IMR-90 (cell line): ENCODE data around the gene SMIM21. TPM values are rescaled to one million over a fixed set of nuclear protein-coding genes. Genes with fewer than 3 reads are reported as not detected.

Experiments
- ATAC-seq: fragments of 200-7000 bp; cut with Tn5 transposase; 2 replicates; pipeline ENCODE4 v1.9.1; 2020; ENCODE audit warnings: low read depth, mild to moderate bottlenecking, moderate library complexity
- BruUV-seq: library from RNA; stranded (reverse); fragments of 400-500 nt; replicated peaks from 2 replicates; lab custom pipeline; 2021; lab: Mats Ljungman, UMichigan
- CTCF ChIA-PET: fragments of 300-600 bp; formaldehyde crosslinking; extraction: SDS; loops from one replicate; lab custom pipeline; 2021; ENCODE audit warnings: antibody characterized with exemption; lab: Yijun Ruan, JAX
- POLR2A ChIA-PET: fragments of 300-600 bp; sonication (Branson Sonifier 250); formaldehyde crosslinking; loops from one replicate; lab custom pipeline; 2022; ENCODE audit warnings: antibody characterized with exemption; ENCODE audit not compliant: unreplicated experiment; lab: Charles Lee
- DNase-seq: peaks from one replicate; pipeline ENCODE4 v3.0.0; 2013
- H2AFZ ChIP-seq: replicated peaks from 2 replicates; pipeline ENCODE3; 2013; ENCODE audit warnings: low read length, mild to moderate bottlenecking; ENCODE audit not compliant: poor library complexity
- H2AK5ac ChIP-seq: 2 replicates; pipeline ENCODE4 v1.6.1; 2013; ENCODE audit warnings: low read depth, low read length, inconsistent platforms
- H2AK9ac ChIP-seq: replicated peaks from 2 replicates; pipeline ENCODE3; 2013; ENCODE audit warnings: mild to moderate bottlenecking, low read depth, low read length, moderate library complexity; ENCODE audit not compliant: poor library complexity
- H2BK120ac ChIP-seq: 2 replicates; pipeline ENCODE4 v1.6.1; 2013; ENCODE audit warnings: low read depth, low read length, inconsistent platforms
- H2BK15ac ChIP-seq: 3 replicates; pipeline ENCODE4 v1.6.1; 2013; ENCODE audit warnings: low read depth, low read length, inconsistent platforms
- H2BK20ac ChIP-seq: 2 replicates; pipeline ENCODE4 v1.6.1; 2013; ENCODE audit warnings: low read depth, mild to moderate bottlenecking, inconsistent platforms, low read length, moderate library complexity
- H2BK5ac ChIP-seq: 2 replicates; pipeline ENCODE4 v1.6.1; 2013; ENCODE audit warnings: mild to moderate bottlenecking, low read depth, low read length, inconsistent platforms; ENCODE audit not compliant: poor library complexity, severe bottlenecking
- H3K14ac ChIP-seq: replicated peaks from 2 replicates; pipeline ENCODE4 v1.6.1; 2013; ENCODE audit warnings: low read depth, low read length, inconsistent platforms
- H3K18ac ChIP-seq: 2 replicates; pipeline ENCODE4 v1.6.1; 2013; ENCODE audit warnings: low read depth, low read length, control low read depth
- H3K23ac ChIP-seq: 2 replicates; pipeline ENCODE4 v1.6.1; 2013; ENCODE audit warnings: low read depth, low read length, inconsistent platforms
- H3K27ac ChIP-seq: 2 replicates; pipeline ENCODE4 v1.5.1; 2013; ENCODE audit warnings: mild to moderate bottlenecking, control low read depth, low read length; ENCODE audit not compliant: insufficient read depth
- H3K27me3 ChIP-seq: 2 replicates; pipeline ENCODE4 v1.6.1; 2013; ENCODE audit warnings: low read length; ENCODE audit not compliant: control insufficient read depth, insufficient read depth
- H3K36me3 ChIP-seq: 2 replicates; pipeline ENCODE4 v1.6.1; 2013; ENCODE audit warnings: low read length, mixed read lengths; ENCODE audit not compliant: control insufficient read depth, insufficient read depth
- H3K4ac ChIP-seq: 2 replicates; pipeline ENCODE4 v1.6.1; 2013; ENCODE audit warnings: low read depth, low read length, inconsistent platforms
- H3K4me1 ChIP-seq: 2 replicates; pipeline ENCODE4 v1.6.1; 2013; ENCODE audit warnings: low read length, mixed read lengths; ENCODE audit not compliant: control insufficient read depth, insufficient read depth
- H3K4me2 ChIP-seq: 2 replicates; pipeline ENCODE4 v1.6.1; 2013; ENCODE audit warnings: low read depth, mild to moderate bottlenecking, control low read depth, low read length, moderate library complexity
- H3K4me3 ChIP-seq: 2 replicates; pipeline ENCODE4 v1.5.1; 2013; ENCODE audit warnings: low read depth, mild to moderate bottlenecking, control low read depth, low read length, moderate library complexity; ENCODE audit not compliant: insufficient read depth
- H3K56ac ChIP-seq: 2 replicates; pipeline ENCODE4 v1.6.1; 2013; ENCODE audit warnings: low read length, inconsistent platforms; ENCODE audit not compliant: insufficient read depth; ENCODE audit errors: extremely low read depth
- H3K79me1 ChIP-seq, 2 experiments: 2 replicates each; pipeline ENCODE4 v1.6.1; 2013; ENCODE audit warnings: low read length in 2 of 2, inconsistent platforms in 1 of 2, low read depth in 1 of 2
- H3K9ac ChIP-seq: 2 replicates; pipeline ENCODE4 v1.6.1; 2013; ENCODE audit warnings: low read depth, low read length, control low read depth
- H3K9me1 ChIP-seq: 2 replicates; pipeline ENCODE4 v1.6.1; 2013; ENCODE audit warnings: low read length, inconsistent platforms; ENCODE audit not compliant: insufficient read depth
- H3K9me3 ChIP-seq: 2 replicates; pipeline ENCODE4 v1.6.1; 2013; ENCODE audit warnings: low read length; ENCODE audit not compliant: control insufficient read depth, insufficient read depth
- H4K20me1 ChIP-seq: 2 replicates; pipeline ENCODE4 v1.6.1; 2013; ENCODE audit warnings: low read length, inconsistent platforms; ENCODE audit not compliant: insufficient read depth
- H4K5ac ChIP-seq: 2 replicates; pipeline ENCODE4 v1.6.1; 2013; ENCODE audit warnings: mild to moderate bottlenecking, low read depth, low read length, control low read depth
- H4K8ac ChIP-seq, 2 experiments: 2 replicates each; pipeline ENCODE4 v1.6.1; 2013; ENCODE audit warnings: low read depth in 2 of 2, low read length in 2 of 2, control low read depth in 1 of 2, inconsistent platforms in 1 of 2
- H4K91ac ChIP-seq: 2 replicates; pipeline ENCODE4 v1.6.1; 2013; ENCODE audit warnings: low read depth, low read length, inconsistent platforms; ENCODE audit not compliant: insufficient read depth
- CHD1 ChIP-seq: IDR thresholded peaks from 2 replicates; pipeline ENCODE4 v1.6.1; 2012; ENCODE audit warnings: low read depth, low read length, improper control_type of control experiment
- MAFK ChIP-seq: IDR thresholded peaks from 2 replicates; pipeline ENCODE4 v1.6.1; 2012; ENCODE audit warnings: low read depth, low read length, improper control_type of control experiment
- NFE2L2 ChIP-seq: fragments of 150-350 bp; IDR thresholded peaks from 2 replicates; pipeline ENCODE4 v1.6.1; 2016; ENCODE audit warnings: low read depth, mild to moderate bottlenecking, low read length
- POLR2A ChIP-seq: IDR thresholded peaks from 2 replicates; pipeline ENCODE4 v1.6.1; 2012; ENCODE audit warnings: mild to moderate bottlenecking, low read depth, low read length
- RFX5 ChIP-seq: IDR thresholded peaks from 2 replicates; pipeline ENCODE4 v1.8.0; 2012; ENCODE audit warnings: low read depth, mild to moderate bottlenecking, low read length, moderate library complexity
- WGBS, 2 experiments: methylation state at CpG; one replicate each; pipeline versions ENCODE4 v1.1.5 to v1.1.7; 2013; ENCODE audit warnings: missing lambda C conversion rate in 2 of 2; ENCODE audit not compliant: insufficient read length in 1 of 2; ENCODE audit errors: extremely low coverage in 2 of 2; 5-methylcytosine and 5-hydroxymethylcytosine counted together
- dilution Hi-C: fragments of 300-500 bp; cut with HindIII; formaldehyde crosslinking; loops from one replicate; pipeline ENCODE4 v1.14.3; 2018; ENCODE audit warnings: low sequenced_read_pairs; ENCODE audit not compliant: unreplicated experiment
- in situ Hi-C: fragments of 300-500 bp; cut with MboI; formaldehyde crosslinking; loops from 3 replicates; pipeline ENCODE4 v1.14.3; 2019; ENCODE audit warnings: low sequenced_read_pairs, inconsistent platforms, mixed read lengths
- intact Hi-C: fragments of 100-400 bp; cut with micrococcal nuclease; formaldehyde crosslinking; loops from 2 replicates; pipeline ENCODE4 v1.10.0; 2022
- polyA plus RNA-seq, 3 experiments: library from polyadenylated mRNA; depleted of rRNA; stranded (reverse); fragments of >200 nt; gene quantifications; 2 replicates each; pipeline ENCODE4 v1.2.3, GENCODE V29; 2012; ENCODE audit warnings: low replicate concordance in 1 of 3
- total RNA-seq: library from RNA; depleted of rRNA; stranded (reverse); fragments of >200 nt; gene quantifications from 2 replicates; pipeline ENCODE4 v1.2.3, GENCODE V29; 2012
- TF ChIP-seq, protein P1 (sequence below): fragments of 150-350 bp; IDR thresholded peaks from 2 replicates; pipeline ENCODE4 v1.6.1; 2016; ENCODE audit warnings: low read depth, mild to moderate bottlenecking, low read length, moderate library complexity, borderline replicate concordance

The SMIM21 gene
- total and polyA plus RNA-seq, 2 of the 4 experiments (the other 2 are of a cell fraction), result not detected

DNA sequence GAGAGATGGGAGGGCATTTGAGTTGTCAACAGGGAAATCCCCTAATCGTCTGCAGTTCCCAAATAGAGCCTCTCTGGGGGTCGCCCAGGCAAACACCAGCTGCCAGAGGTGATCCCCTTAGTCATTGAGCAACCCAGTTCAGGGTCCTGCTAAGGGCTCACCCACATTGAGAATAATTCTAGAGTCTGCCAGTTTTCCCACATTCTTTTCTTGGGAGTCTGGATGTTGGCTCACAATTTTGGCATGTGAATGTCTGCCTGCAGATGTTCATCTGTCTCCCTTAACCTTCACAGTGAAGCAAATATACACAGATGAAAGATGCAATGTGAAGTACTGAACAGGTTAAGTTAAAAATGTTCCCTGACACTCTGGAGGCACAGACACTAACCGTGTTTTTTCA is 11.4 kb upstream of the SMIM21 start:
- H2BK5ac ChIP-seq, result no peak overlapping the region
- no peak overlapping the region for H3K9ac ChIP-seq
- ChIA-PET POLR2A (no interaction called here), CTCF (interaction anchor here (1.0 kb wide), 1 partner anchor 19 kb away, joined by 3 read pairs; no protein-coding TSS in a partner anchor)
- no peak overlapping the region for H3K23ac ChIP-seq
- no peak overlapping the region for H2BK20ac ChIP-seq
- no peaks in the 10 kb centered on the region for H3K9me3 ChIP-seq
- no peak overlapping the region for H3K27ac ChIP-seq
- no peak overlapping the region for H4K91ac ChIP-seq
- intact Hi-C loops (no loop called here), dilution Hi-C loops (no loop called here), in situ Hi-C loops (no loop called here)
- H3K4ac ChIP-seq, result no peak overlapping the region
- no peaks in the 10 kb centered on the region; the same call in none of the 2 replicates for H3K27me3 ChIP-seq
- H3K56ac ChIP-seq, result no peak overlapping the region
- DNase-seq (peak; percentile 49), ATAC-seq (peak; percentile 49)
- H3K79me1 ChIP-seq, result no peaks in the 10 kb centered on the region
- WGBS, 2 experiments, result 20% methylated on average over 1 of the region's 3 CpGs; no CpG with 5 or more reads in 1 of the 2 experiments
- no peak overlapping the region for H3K18ac ChIP-seq
- no peak overlapping the region for H2BK120ac ChIP-seq
- no peak overlapping the region for H2BK15ac ChIP-seq
- no peak overlapping the region for H3K4me2 ChIP-seq
- no peak overlapping the region for H3K14ac ChIP-seq
- no peak overlapping the region for H2AK5ac ChIP-seq
- no peaks in the 10 kb centered on the region for H4K20me1 ChIP-seq
- H3K9me1 ChIP-seq, result no peaks in the 10 kb centered on the region
- H3K4me3 ChIP-seq, result no peak overlapping the region
- no TSS peak for BruUV-seq
- no peaks in the 10 kb centered on the region for H3K36me3 ChIP-seq
- no peak overlapping the region for H4K5ac ChIP-seq
- no peak for TF ChIP-seq POLR2A
- TF ChIP-seq RFX5, result no peak
- no peak for TF ChIP-seq MAFK
- no peak for TF ChIP-seq CHD1
- no peak for TF ChIP-seq NFE2L2
- TF ChIP-seq, protein P1, sequence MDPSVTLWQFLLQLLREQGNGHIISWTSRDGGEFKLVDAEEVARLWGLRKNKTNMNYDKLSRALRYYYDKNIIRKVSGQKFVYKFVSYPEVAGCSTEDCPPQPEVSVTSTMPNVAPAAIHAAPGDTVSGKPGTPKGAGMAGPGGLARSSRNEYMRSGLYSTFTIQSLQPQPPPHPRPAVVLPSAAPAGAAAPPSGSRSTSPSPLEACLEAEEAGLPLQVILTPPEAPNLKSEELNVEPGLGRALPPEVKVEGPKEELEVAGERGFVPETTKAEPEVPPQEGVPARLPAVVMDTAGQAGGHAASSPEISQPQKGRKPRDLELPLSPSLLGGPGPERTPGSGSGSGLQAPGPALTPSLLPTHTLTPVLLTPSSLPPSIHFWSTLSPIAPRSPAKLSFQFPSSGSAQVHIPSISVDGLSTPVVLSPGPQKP, result no peak
- H2AFZ ChIP-seq, result no peak overlapping the region
- H2AK9ac ChIP-seq, result no peak overlapping the region
- H3K4me1 ChIP-seq, result peaks cover 6% of the 10 kb centered on the region; the same call in 1 of the 2 replicates
- no peak overlapping the region for H4K8ac ChIP-seq
